ENCODE results near the gene ATOH7.
"Not testable (repeated sequence)": the region's sequence is repeated elsewhere in the genome, so short reads cannot be mapped to it uniquely, and the experiment has no call there.

Gene ATOH7

GRCh38 chr10:68231817-68232251 is at the start of gene ATOH7:
Gene ATOH7 (minus strand): TSS chr10:68232113. CDS start chr10:68231677, 436 bp downstream.
- DNase-seq (ENCODE audit: low spot score), result no peak

GRCh38 chr10:68280758-68281157 is 48.8 kb upstream of the ATOH7 start:
- DNase-seq (ENCODE audit: low spot score), result no peak

GRCh38 chr10:68278906-68279753 is 47.2 kb upstream of the ATOH7 start:
- DNase-seq (ENCODE audit: low spot score), result not testable (repeated sequence)

GRCh38 chr10:68277814-68278213 is 45.9 kb upstream of the ATOH7 start:
- not testable (repeated sequence) for DNase-seq (ENCODE audit: low spot score)

GRCh38 chr10:68276224-68276623 is 44.3 kb upstream of the ATOH7 start:
- no peak for DNase-seq (ENCODE audit: low spot score)

GRCh38 chr10:68275600-68276126 is 43.8 kb upstream of the ATOH7 start:
- DNase-seq (ENCODE audit: low spot score), result no peak

GRCh38 chr10:68272833-68273232 is 40.9 kb upstream of the ATOH7 start:
- no peak for DNase-seq (ENCODE audit: low spot score)

GRCh38 chr10:68271196-68271882 is 39.4 kb upstream of the ATOH7 start:
- no peak for DNase-seq (ENCODE audit: low spot score)

- no peak for DNase-seq (ENCODE audit: low spot score)
Observed at GRCh38 chr10:68269562-68270290, 37.8 kb upstream of the ATOH7 start.

- no peak for DNase-seq (ENCODE audit: low spot score)
Observed at GRCh38 chr10:68261132-68261856, 29.4 kb upstream of the ATOH7 start.

GRCh38 chr10:68253346-68253745 is 21.4 kb upstream of the ATOH7 start:
- DNase-seq (ENCODE audit: low spot score), result no peak

GRCh38 chr10:68251625-68252495 is 19.9 kb upstream of the ATOH7 start:
- no peak for DNase-seq (ENCODE audit: low spot score)

- no peak for DNase-seq (ENCODE audit: low spot score)
Observed at GRCh38 chr10:68251151-68251550, 19.2 kb upstream of the ATOH7 start.

- DNase-seq (ENCODE audit: low spot score), result no peak
Observed at GRCh38 chr10:68249297-68249696, 17.4 kb upstream of the ATOH7 start.

- no peak for DNase-seq (ENCODE audit: low spot score)
Observed at GRCh38 chr10:68247931-68248330, 16.0 kb upstream of the ATOH7 start.

- not testable (repeated sequence) for DNase-seq (ENCODE audit: low spot score)
Observed at GRCh38 chr10:68246397-68246796, 14.5 kb upstream of the ATOH7 start.

GRCh38 chr10:68242051-68242450 is 10.1 kb upstream of the ATOH7 start:
- no peak for DNase-seq (ENCODE audit: low spot score)

- no peak for DNase-seq (ENCODE audit: low spot score)
Observed at GRCh38 chr10:68239596-68240150, 7.8 kb upstream of the ATOH7 start.

- DNase-seq (ENCODE audit: low spot score), result no peak
Observed at GRCh38 chr10:68239069-68239468, 7.2 kb upstream of the ATOH7 start.

- DNase-seq (ENCODE audit: low spot score), result no peak
Observed at GRCh38 chr10:68238371-68238770, 6.5 kb upstream of the ATOH7 start.

All from hepatic stellate cell (primary cell).